ENCODE data around the gene ATP6V1G3.
"Not testable (repeated sequence)": the region's sequence is repeated elsewhere in the genome, so short reads cannot be mapped to it uniquely, and the experiment has no call there.

ATP6V1G3 gene

DNA sequence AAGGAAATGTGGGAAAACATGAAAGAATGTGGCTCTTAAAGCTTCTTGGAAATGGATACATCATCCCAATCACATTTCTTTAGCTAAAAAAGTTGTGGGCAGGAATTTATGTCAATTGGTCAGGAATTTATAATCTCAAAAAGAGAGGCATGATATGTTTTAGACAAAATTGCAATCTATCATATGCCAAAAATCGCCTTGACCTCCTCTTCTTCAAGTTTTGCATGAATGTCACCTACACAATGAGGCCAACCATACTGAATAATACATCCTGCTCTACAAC lies 42.4 kb downstream of the ATP6V1G3 start:
- DNase-seq (ENCODE audit: low read depth in 1 of 2, low spot score in 1 of 2): no peak

DNA sequence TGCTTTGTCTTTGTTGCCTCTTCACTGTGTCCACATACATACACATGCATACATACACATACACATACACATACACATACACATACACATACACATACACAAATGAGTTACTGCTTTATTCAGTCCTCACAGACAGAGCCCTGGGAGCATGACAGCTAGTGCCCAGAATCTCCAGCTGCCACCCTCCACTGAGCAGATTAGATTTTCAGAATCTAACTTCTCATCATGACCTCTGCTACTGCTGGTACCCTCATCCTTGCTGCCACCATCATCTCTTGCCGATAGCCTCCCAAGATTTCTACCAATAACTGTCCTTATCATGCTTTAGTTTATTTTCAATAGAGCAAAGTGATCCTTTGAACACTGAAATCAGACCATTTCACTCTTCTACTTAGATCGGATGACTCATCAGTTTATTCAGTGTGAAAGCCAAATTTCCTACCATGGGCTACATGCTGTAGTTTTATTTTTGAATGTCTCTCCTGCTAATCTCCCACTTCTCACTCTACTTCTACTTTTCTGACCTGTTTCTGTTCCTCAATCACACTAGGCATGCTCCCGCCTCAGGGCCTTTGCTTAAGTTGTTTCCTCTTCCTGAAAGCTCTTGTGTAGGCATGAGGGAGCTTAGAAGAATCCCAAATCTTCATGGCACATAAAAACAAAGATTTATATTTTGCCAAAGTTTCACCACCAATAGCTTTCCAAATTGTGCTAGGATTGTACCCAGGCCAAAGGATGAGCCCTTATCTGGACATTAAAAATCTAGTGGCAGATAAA lies 43.0 kb downstream of the ATP6V1G3 start:
- no peak for DNase-seq (ENCODE audit: low read depth in 1 of 2, low spot score in 1 of 2)

DNA sequence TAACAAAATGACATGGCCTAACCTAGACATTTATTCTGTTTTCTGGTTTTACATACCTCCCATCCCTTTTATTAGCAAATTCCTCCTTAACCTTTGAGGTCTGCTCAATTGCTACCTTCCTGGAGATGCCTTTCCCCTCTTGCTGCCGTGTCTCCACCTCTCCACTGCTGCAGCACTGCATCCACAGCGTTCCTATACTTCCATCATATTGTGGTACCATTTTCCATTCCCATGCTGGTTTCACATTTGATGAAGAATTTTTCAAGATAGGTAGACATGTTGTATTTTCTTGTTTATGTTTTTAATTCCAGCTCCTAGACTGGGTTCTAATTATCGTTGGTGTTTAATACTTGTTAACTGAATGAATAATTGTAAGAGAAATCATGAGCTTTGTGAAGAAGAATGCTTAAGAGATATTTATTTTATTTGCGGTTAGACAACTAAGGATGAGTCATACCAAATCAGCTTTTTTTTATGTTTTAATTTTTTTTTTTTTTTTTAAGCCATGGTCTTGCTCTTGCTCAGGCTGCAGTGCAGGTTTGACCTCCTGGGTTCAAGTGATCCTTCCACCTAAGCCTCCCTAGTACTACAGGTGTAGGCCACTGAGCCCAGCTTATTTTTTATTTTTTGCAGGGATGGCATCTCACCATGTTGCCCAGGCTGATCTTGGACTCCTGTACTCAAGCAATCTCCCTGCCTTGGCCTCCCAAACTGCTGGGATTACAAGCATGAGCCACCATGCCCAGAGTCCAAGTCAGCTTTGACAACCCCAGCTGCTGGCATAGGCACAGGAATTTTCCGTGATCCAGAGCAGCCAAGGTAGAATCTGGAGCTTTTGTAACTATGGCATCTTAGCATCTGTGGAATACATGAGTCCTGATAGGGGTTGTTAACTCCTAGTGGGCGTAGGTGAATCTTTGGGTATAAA lies 44.0 kb downstream of the ATP6V1G3 start:
- no peak for DNase-seq (ENCODE audit: low read depth in 1 of 2, low spot score in 1 of 2)

DNA sequence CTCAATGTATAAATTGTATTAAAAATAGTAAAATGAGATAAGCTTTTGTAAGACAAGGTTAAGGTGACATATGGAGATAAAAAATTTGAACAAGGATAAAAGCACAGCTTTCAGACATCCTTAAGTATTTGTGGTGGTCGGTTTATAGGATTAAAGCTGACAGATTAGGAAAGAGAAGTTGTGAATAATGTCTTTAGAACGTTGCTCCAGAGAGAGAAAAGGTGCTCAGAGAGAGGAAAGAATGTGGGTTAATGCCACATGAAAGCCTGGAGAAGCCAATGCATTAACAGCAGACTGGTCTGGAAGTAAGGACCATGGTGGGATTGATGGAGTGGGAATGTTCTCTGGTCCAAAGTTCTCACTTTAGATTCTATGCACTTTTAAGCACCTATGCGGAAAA lies 44.8 kb downstream of the ATP6V1G3 start:
- no peak for DNase-seq (ENCODE audit: low read depth in 1 of 2, low spot score in 1 of 2)

DNA sequence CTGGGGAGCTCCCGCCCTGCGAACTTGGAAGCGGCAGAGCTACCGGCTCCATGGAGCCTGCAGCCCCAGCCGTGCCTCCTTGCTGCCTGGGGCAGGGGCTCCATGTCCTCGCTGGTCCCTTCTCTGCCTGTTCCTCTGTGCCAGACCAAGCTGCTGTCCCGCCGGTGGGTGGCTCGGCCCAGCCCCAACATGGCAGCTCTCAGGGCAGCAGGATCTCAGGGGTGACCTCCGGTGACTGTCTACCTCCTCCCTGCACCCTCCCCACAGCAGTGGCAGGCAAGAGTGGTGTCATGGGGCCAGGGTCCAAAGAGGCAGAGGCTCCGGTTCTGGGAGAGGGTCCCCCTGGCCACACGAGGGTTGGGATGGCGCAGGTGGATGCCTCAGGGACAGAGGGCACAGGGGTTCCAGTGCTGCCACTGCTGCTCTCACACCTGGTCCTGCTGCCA lies 45.8 kb downstream of the ATP6V1G3 start:
- DNase-seq (ENCODE audit: low read depth in 1 of 2, low spot score in 1 of 2): no peak

DNA sequence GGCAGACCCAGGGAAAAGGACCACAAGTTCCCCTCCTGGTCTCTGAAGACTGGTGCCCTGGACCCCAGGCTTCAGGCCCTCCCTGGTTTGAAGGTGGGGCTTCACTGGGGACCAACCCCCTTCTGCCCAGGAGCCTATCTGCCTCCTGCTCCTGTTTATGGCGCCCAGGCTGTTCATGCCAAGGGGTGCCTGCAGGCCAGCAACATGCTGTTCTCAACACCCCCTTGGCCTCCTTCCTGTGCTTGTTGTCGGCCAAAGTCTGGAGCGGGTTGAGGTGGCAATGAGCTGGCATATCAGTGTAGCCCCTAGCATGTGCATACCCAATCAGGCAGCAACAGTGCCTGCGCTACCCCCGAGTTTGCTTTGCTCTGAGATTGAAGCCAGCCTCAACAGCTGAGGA lies 46.3 kb downstream of the ATP6V1G3 start:
- DNase-seq (ENCODE audit: low read depth in 1 of 2, low spot score in 1 of 2): no peak

DNA sequence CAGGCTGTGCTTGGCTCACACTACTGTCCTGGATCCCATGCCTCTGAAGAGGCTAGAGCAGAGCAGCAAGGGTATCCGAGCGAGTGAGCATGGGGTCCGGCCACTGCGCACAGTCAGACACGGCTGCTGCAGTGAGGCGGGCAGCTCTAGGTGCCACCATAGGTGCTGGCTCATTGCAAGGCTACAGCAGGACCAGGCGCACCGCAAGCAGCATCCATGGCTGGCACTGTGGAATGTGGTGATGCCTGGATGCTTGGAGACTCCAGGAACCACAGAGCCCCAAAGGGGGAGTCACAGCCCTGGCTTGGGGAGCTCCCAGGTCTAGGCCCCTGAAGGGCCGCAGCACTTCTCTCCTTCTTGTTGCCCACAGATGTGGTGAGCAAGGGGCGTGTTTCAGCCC lies 47.2 kb downstream of the ATP6V1G3 start:
- no peak for DNase-seq (ENCODE audit: low read depth in 1 of 2, low spot score in 1 of 2)

DNA sequence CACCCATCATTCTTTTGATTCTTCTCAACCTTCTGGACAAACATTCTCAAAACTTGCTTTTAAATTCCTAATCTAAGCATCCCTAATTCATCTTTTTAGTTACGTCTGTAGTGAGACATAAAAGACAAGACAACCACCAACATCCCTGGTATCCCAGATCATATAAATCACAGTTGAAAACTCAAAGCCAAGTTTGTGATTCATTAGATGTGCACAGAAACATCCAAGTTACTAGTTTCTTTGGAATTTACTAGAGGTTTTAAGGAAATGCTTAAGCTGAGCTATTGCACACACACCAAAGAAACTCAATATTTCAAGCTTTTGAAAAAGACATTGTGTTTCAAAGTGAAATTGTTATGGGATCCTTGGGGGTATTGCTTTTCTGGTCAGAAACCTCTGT lies 47.6 kb downstream of the ATP6V1G3 start:
- no peak for DNase-seq (ENCODE audit: low read depth in 1 of 2, low spot score in 1 of 2)

DNA sequence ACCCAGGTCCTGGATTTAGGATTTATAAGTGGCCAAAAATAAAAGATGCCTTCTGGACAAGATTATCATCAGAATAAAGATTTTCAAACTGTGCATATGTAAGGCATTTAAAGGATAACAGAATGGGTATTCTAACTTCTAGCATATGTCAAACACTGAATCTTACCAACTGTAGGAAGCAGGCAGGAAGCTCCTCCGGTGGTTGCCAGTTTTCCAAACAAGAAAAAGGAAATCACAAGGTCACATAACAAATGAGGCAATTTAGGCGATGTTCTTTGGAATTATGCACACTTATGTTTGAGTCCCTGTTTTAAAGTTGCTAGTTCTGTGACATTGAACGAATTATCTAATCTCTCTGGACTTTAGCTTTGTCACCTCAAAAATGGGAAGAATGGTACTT lies 48.9 kb downstream of the ATP6V1G3 start:
- no peak for DNase-seq (ENCODE audit: low read depth in 1 of 2, low spot score in 1 of 2)

DNA sequence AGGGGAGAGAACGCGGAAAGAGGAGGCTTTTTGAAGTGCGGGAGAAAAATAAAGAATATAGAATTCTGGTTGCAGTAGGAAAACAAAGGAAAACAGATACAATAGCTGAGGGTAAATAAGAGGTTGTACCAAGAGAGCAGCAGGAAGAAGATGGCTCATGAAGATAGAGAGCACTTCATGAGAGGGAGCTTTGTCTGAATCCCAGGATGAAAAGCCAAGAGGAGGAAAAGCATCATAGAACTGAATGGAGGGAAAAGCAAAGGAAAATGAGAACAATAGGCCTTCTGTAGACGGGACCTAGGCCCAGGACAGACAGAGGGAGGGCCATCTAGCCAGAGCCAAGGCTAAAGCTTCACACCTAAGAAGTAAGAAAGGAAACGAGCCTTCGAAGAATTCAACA lies 49.5 kb downstream of the ATP6V1G3 start:
- DNase-seq (ENCODE audit: low read depth in 1 of 2, low spot score in 1 of 2): no peak

DNA sequence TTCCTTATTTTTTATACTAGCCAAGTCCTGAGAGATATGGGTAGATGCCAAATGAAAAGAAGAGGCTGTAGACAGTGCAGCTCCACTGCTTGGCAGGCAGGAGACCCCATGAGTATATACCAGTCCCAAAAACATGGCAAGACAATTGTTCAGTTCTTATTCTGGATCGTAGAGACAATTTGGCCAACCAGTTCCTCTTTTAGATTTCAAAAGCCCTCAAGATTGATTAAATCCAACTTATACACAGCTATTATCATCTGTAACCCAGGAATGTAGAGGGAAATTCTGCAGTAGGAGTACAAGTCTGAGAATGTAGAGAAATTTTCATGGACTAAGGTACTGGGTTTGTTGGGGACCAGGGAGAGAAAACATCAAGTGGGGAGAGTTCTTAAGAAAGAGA lies 50.3 kb downstream of the ATP6V1G3 start:
- no peak for DNase-seq (ENCODE audit: low read depth in 1 of 2, low spot score in 1 of 2)

DNA sequence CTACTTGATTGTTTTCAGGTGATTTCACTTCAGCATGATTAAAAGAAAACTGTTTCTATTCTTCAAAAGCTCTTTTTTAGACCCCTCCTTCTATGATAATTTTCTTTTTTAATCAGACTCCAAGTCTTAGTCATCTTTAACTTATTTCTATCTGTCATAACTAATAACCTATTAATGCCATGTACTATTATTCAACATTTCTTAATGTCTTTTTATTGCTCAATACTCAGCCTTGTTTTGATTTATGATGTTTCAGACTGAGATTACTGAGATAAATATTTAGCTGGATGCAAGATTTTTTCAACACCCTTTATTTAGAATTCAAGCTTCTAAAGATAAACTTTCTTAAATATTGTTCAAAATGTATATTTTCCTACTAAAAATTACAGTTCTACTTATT lies 53.6 kb downstream of the ATP6V1G3 start:
- DNase-seq (ENCODE audit: low read depth in 1 of 2, low spot score in 1 of 2): no peak

DNA sequence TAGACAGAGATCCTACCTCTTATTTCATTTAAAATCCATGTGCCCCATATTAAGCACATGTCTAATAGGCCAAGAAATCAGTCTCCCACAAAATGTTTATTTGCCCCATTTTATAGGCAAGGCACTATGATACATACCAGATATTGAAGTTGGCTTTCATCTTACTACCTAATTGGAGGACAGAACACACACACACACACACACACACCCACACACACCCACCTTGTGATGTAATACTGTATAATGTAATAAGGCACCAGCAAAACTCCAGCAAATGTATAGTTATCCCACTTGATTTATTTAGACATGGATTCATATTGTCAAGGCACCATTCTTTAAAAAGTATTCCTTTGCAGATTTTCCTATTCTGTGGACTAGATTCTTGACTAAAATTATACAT lies 56.8 kb downstream of the ATP6V1G3 start:
- DNase-seq (ENCODE audit: low read depth in 1 of 2, low spot score in 1 of 2): no peak

DNA sequence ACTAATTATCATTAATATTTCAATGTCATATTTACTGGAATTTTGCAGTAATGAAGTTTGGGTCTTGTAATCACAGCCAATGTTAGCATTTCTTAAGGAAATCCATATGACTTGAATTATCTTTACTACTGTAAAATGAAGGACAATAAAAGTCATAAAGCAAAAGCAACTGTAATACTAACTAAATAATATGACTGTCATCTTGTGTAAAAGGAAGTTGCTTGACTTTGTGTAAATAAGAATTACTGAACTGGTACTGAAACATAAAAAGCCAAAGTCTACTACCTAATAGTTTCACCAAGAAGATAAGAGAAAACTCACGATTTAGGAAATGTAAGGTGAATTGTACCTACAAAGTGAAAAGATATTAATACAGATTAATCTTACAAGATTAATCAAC lies 57.5 kb downstream of the ATP6V1G3 start:
- no peak for DNase-seq (ENCODE audit: low read depth in 1 of 2, low spot score in 1 of 2)

DNA sequence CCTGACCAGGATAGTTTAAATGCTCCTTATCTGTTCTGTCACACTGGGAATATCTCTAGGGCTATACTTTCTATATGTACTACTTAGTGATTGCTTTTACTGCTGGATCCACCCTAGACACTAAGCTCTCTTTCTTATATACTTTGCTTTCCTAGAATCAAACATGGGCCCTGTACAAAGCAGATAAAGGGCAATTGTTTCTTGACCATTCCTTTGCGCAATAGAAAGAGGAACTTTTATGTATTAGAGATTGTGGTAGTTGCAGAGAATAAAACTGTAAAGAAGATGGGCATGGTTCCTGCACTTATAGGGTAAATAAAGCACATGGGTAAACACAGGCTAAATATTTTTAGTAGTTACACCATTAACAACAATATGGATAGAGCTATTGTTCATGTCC lies 58.8 kb downstream of the ATP6V1G3 start:
- no peak for DNase-seq (ENCODE audit: low read depth in 1 of 2, low spot score in 1 of 2)

DNA sequence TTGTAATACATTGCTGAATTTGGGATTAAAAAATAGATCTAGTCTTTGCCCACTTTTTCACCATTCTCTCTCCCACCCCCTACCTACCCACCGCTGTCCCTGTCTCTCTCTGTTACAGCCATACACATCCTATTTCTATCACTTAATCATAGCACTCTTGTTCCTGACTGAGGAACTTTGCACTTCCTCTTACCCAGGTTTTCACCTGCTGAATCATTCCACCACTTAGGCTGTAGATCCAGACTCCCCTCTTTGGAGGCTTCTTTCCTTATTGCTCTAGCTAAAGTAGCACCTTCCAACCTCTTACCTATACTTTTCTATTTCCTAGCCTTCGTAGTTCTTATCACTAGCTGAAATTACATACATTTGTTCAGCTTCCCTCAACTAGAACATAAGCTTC lies 59.6 kb downstream of the ATP6V1G3 start:
- no peak for DNase-seq (ENCODE audit: low read depth in 1 of 2, low spot score in 1 of 2)

DNA sequence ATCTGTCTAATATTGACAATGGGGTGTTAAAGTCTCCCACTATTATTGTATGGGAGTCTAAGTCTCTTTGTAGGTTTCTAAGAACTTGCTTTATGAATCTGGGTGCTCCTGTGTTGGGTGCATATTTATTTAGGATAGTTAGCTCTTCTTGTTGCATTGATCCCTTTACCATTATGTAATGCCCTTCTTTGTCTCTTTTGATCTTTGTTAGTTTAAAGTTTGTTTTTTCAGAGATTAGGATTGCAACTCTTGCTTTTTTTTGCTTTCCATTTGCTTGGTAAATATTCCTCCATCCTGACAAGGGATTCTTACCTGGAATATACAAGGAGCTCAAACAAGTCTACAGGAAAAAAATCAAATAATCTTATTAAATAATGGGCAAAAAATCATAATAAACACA lies 63.1 kb downstream of the ATP6V1G3 start:
- not testable (repeated sequence) for DNase-seq (ENCODE audit: low read depth in 1 of 2, low spot score in 1 of 2)
